GM10266 (cell line): ENCODE data around the gene ENKD1.

Experiments
- DNase-seq: peaks from one replicate; pipeline ENCODE4 v3.0.0; 2012; ENCODE audit errors: extremely low spot score
- CTCF ChIP-seq: IDR thresholded peaks from 2 replicates; pipeline ENCODE4 v1.5.1; 2012; ENCODE audit warnings: mild to moderate bottlenecking, low read depth; ENCODE audit not compliant: control insufficient read depth, insufficient read depth; ENCODE audit errors: missing control alignments

The ENKD1 gene

GRCh38 chr16:67661886-67662652 lies 4.5 kb downstream of the ENKD1 start:
- DNase-seq = no peak
- no peak for TF ChIP-seq CTCF

- no peak for DNase-seq
Observed at GRCh38 chr16:67661101-67661761, 5.3 kb downstream of the ENKD1 start.

GRCh38 chr16:67660564-67661028 lies 6.0 kb downstream of the ENKD1 start, which contains the start of gene PARD6A:
PARD6A (plus strand) TSS chr16:67660960; CDS start chr16:67661039, 79 bp downstream.
- DNase-seq = peak; percentile 100
- no peak for TF ChIP-seq CTCF

More at GRCh38 chr16:67661101-67661761, 5.3 kb downstream of the ENKD1 start:
- TF ChIP-seq CTCF = no peak

- no peak for TF ChIP-seq CTCF
- DNase-seq = peak; percentile 100
Observed at GRCh38 chr16:67659675-67660563, 6.6 kb downstream of the ENKD1 start, which contains the start of gene ACD. ACD (minus strand) TSS chr16:67660260; CDS start chr16:67660220, 40 bp downstream.

GRCh38 chr16:67658849-67659674 lies 7.5 kb downstream of the ENKD1 start:
- TF ChIP-seq CTCF = no peak
- DNase-seq = no peak

GRCh38 chr16:67657751-67658518 lies 8.6 kb downstream of the ENKD1 start:
- no peak for TF ChIP-seq CTCF

More at GRCh38 chr16:67657751-67658518, 8.6 kb downstream of the ENKD1 start:
- DNase-seq = no peak
